HepG2 (cell line): ENCODE measurements around the gene THADA. TPM values are rescaled to one million over a fixed set of nuclear protein-coding genes. Genes with fewer than 3 reads are reported as not detected.

ENCODE experiments used
- ATAC-seq: fragments of 200-7000 bp; cut with Tn5 transposase; 3 replicates; pipeline ENCODE4 v1.9.1; 2020; ENCODE audit warnings: mild to moderate bottlenecking, moderate library complexity
- BruUV-seq: library from RNA; stranded (reverse); fragments of 400-500 nt; replicated peaks from 2 replicates; lab custom pipeline; 2021; lab: Mats Ljungman, UMichigan
- CTCF ChIA-PET: fragments of 300-600 bp; formaldehyde crosslinking; extraction: SDS; loops from one replicate; lab custom pipeline; 2021; ENCODE audit warnings: low total read pairs, inconsistent platforms, low intra/inter-chr PET ratio; lab: Yijun Ruan, JAX
- POLR2A ChIA-PET: fragments of 350-600 bp; sonication (Branson Sonifier 250); formaldehyde crosslinking; loops from one replicate; lab custom pipeline; 2020; ENCODE audit warnings: antibody characterized with exemption, inconsistent platforms; lab: Yijun Ruan, JAX
- DNase-seq: peaks from one replicate; pipeline ENCODE4 v3.0.0-alpha.2; 2015; ENCODE audit warnings: low spot score
- FAIRE-seq: peaks from 3 replicates; lab custom pipeline; 2011; peaks lifted over from hg19 to GRCh38; lab: Jason Lieb, UNC
- H2AFZ ChIP-seq: one replicate; pipeline ENCODE4 v1.6.1; 2011; ENCODE audit warnings: low read length, inconsistent platforms
- H3K27ac ChIP-seq: fragments of 300-600 bp; 3 replicates; pipeline ENCODE4 v1.8.0; 2011; ENCODE audit warnings: mixed run types, mild to moderate bottlenecking, mixed read lengths, low read length, inconsistent platforms; ENCODE audit not compliant: insufficient read depth; ENCODE audit errors: extremely low read length
- H3K27me3 ChIP-seq, 2 experiments: fragments of 200-600 bp in 1 of 2; 2 replicates in 1 of 2; 3 replicates in 1 of 2; pipeline versions ENCODE4 v1.6.0 to v1.8.0; 2011; ENCODE audit warnings: low read length in 2 of 2, mild to moderate bottlenecking in 2 of 2, moderate library complexity in 2 of 2, inconsistent platforms in 1 of 2; ENCODE audit not compliant: insufficient read depth in 2 of 2, control insufficient read depth in 1 of 2
- H3K36me3 ChIP-seq, 2 experiments: fragments of 200-600 bp in 1 of 2; replicated peaks in 1 of 2; 2 replicates in 1 of 2; 3 replicates in 1 of 2; pipeline versions ENCODE4 v1.5.1 to v1.8.0; 2011; ENCODE audit warnings: low read length in 2 of 2, inconsistent platforms in 1 of 2; ENCODE audit not compliant: insufficient read depth in 2 of 2, control insufficient read depth in 1 of 2
- H3K4me1 ChIP-seq: 2 replicates; pipeline ENCODE4 v1.5.1; 2012; ENCODE audit warnings: low read length, inconsistent platforms; ENCODE audit not compliant: insufficient read depth
- H3K4me2 ChIP-seq: 2 replicates; pipeline ENCODE4 v1.6.0; 2011; ENCODE audit warnings: low read depth, low read length, inconsistent platforms
- H3K4me3 ChIP-seq, 3 experiments: fragments of 200-600 bp in 1 of 3; sonication (generic), shearing (Covaris generic) in 1 of 3; replicated peaks in 1 of 3; 2 replicates each; pipeline ENCODE4 v1.5.1; 2011 to 2016; ENCODE audit warnings: low read length in 3 of 3, inconsistent platforms in 2 of 3, low read depth in 2 of 3, mild to moderate bottlenecking in 2 of 3, control low read depth in 1 of 3, mixed read lengths in 1 of 3; ENCODE audit not compliant: insufficient read depth in 1 of 3
- H3K79me2 ChIP-seq: one replicate; pipeline ENCODE4 v1.6.1; 2011; ENCODE audit warnings: low read length, inconsistent platforms; ENCODE audit not compliant: insufficient read depth
- H3K9ac ChIP-seq: 2 replicates; pipeline ENCODE4 v1.6.0; 2011; ENCODE audit warnings: mild to moderate bottlenecking, low read depth, low read length, inconsistent platforms; ENCODE audit not compliant: insufficient read depth
- H3K9me3 ChIP-seq: 2 replicates; pipeline ENCODE4 v1.5.1; 2012; ENCODE audit warnings: mild to moderate bottlenecking, low read length
- H4K20me1 ChIP-seq: 2 replicates; pipeline ENCODE4 v1.6.0; 2011; ENCODE audit warnings: inconsistent platforms, mild to moderate bottlenecking, low read length, moderate library complexity; ENCODE audit not compliant: insufficient read depth
- AKAP8 ChIP-seq: sonication (generic); formaldehyde crosslinking; IDR thresholded peaks from 2 replicates; pipeline ENCODE4 v1.5.1; 2020; ENCODE audit warnings: mild to moderate bottlenecking, missing genetic modification reagents
- ATF2 ChIP-seq: sonication (generic); formaldehyde crosslinking; IDR thresholded peaks from 2 replicates; pipeline ENCODE4 v1.4.0; 2020; ENCODE audit warnings: missing genetic modification reagents
- CAMTA2 ChIP-seq: sonication (generic); formaldehyde crosslinking; IDR thresholded peaks from 2 replicates; pipeline ENCODE4 v1.4.0; 2020; ENCODE audit warnings: mild to moderate bottlenecking, missing genetic modification reagents, borderline replicate concordance
- ELF1 ChIP-seq: sonication (generic); formaldehyde crosslinking; IDR thresholded peaks from 2 replicates; pipeline ENCODE4 v1.4.0; 2020; ENCODE audit warnings: missing genetic modification reagents
- ELF4 ChIP-seq: sonication (generic); formaldehyde crosslinking; IDR thresholded peaks from 2 replicates; pipeline ENCODE4 v1.5.0; 2020; ENCODE audit warnings: missing genetic modification reagents, mild to moderate bottlenecking, moderate library complexity, borderline replicate concordance
- KDM3A ChIP-seq: IDR thresholded peaks from 2 replicates; pipeline ENCODE4 v1.6.1; 2018; ENCODE audit warnings: low read depth, missing compliant biosample characterization
- KLF12 ChIP-seq: sonication (generic); formaldehyde crosslinking; IDR thresholded peaks from 2 replicates; pipeline ENCODE4 v1.4.0; 2020; ENCODE audit warnings: missing genetic modification reagents, borderline replicate concordance
- MTA1 ChIP-seq: sonication (generic); formaldehyde crosslinking; IDR thresholded peaks from 2 replicates; pipeline ENCODE4 v1.4.0; 2020; ENCODE audit warnings: missing genetic modification reagents, mild to moderate bottlenecking, borderline replicate concordance
- POGZ ChIP-seq: sonication (generic); formaldehyde crosslinking; IDR thresholded peaks from 2 replicates; pipeline ENCODE4 v1.4.0; 2020; ENCODE audit warnings: mild to moderate bottlenecking, missing genetic modification reagents
- POLR2AphosphoS5 ChIP-seq: IDR thresholded peaks from 2 replicates; pipeline ENCODE4 v1.6.1; 2012; ENCODE audit warnings: low read depth, low read length
- RFX1 ChIP-seq: fragments of 450-650 bp; IDR thresholded peaks from 2 replicates; pipeline ENCODE4 v1.6.1; 2017
- SIX4 ChIP-seq: sonication (generic); formaldehyde crosslinking; IDR thresholded peaks from 2 replicates; pipeline ENCODE4 v1.4.0; 2020; ENCODE audit warnings: missing genetic modification reagents
- SMARCE1 ChIP-seq: fragments of 450-650 bp; IDR thresholded peaks from 2 replicates; pipeline ENCODE4 v1.6.1; 2017; ENCODE audit warnings: borderline replicate concordance
- SNAPC5 ChIP-seq: sonication (generic); formaldehyde crosslinking; IDR thresholded peaks from 2 replicates; pipeline ENCODE4 v1.8.1; 2023; ENCODE audit warnings: mild to moderate bottlenecking, missing genetic modification reagents, borderline replicate concordance
- SYNCRIP ChIP-seq: fragments of 200-400 bp; formaldehyde crosslinking; IDR thresholded peaks from 2 replicates; pipeline ENCODE4 v1.6.1; 2018; ENCODE audit warnings: mild to moderate bottlenecking, low read depth, low read length; ENCODE audit not compliant: insufficient read depth
- ZBTB21 ChIP-seq: sonication (generic); formaldehyde crosslinking; IDR thresholded peaks from 2 replicates; pipeline ENCODE4 v1.4.0; 2020; ENCODE audit warnings: missing genetic modification reagents
- ZBTB43 ChIP-seq: sonication (generic); formaldehyde crosslinking; conservative IDR thresholded peaks from 2 replicates; pipeline ENCODE4 v1.4.0; 2020; ENCODE audit warnings: missing genetic modification reagents
- ZMAT3 ChIP-seq: sonication (generic); formaldehyde crosslinking; conservative IDR thresholded peaks from 2 replicates; pipeline ENCODE4 v1.7.0; 2021; ENCODE audit warnings: missing genetic modification reagents
- ZNF235 ChIP-seq: sonication (generic); formaldehyde crosslinking; IDR thresholded peaks from 2 replicates; pipeline ENCODE4 v1.8.1; 2023; ENCODE audit warnings: mild to moderate bottlenecking, missing genetic modification reagents, borderline replicate concordance
- ZNF275 ChIP-seq: sonication (generic); formaldehyde crosslinking; IDR thresholded peaks from 2 replicates; pipeline ENCODE4 v1.8.0; 2022; ENCODE audit warnings: missing genetic modification reagents, mild to moderate bottlenecking, inconsistent platforms, borderline replicate concordance
- ZNF660 ChIP-seq: sonication (generic); formaldehyde crosslinking; IDR thresholded peaks from 2 replicates; pipeline ENCODE4 v1.5.1; 2020; ENCODE audit warnings: mild to moderate bottlenecking, low read depth, missing genetic modification reagents, borderline replicate concordance
- WGBS: methylation state at CpG from one replicate; pipeline ENCODE4 v1.1.6; 2017; ENCODE audit warnings: low lambda C conversion rate; 5-methylcytosine and 5-hydroxymethylcytosine counted together
- in situ Hi-C: cut with HindIII; loops from 2 replicates; pipeline ENCODE4 v1.10.0; 2017; ENCODE audit warnings: low pct_unique_long_range_greater_than_20kb; ENCODE audit not compliant: extremely low pct_ligation_motif_present
- intact Hi-C: fragments of 100-400 bp; cut with micrococcal nuclease; formaldehyde crosslinking; loops from one replicate; pipeline ENCODE4 v1.10.0; 2022; ENCODE audit not compliant: unreplicated experiment
- polyA plus RNA-seq, 8 experiments: library from polyadenylated mRNA; depleted of rRNA in 3 of 8; stranded (reverse) in 7 of 8; unstranded in 1 of 8; fragments of >200 nt; fragmentation: Illumina TruSeq in 4 of 8; extraction: Trizol in 4 of 8; gene quantifications; 2 replicates each; pipeline versions ENCODE4 v1.2.1 to v1.2.3, GENCODE V29; 2011 to 2016; ENCODE audit warnings: low read depth in 4 of 8, missing spikeins in 1 of 8, mixed read lengths in 1 of 8; ENCODE audit not compliant: insufficient read depth in 1 of 8
- total RNA-seq, 5 experiments: library from RNA; depleted of rRNA; stranded (reverse); fragments of >200 nt; fragmentation: Illumina TruSeq; extraction: Trizol; gene quantifications; 2 replicates each; pipeline ENCODE4 v1.2.3, GENCODE V29; 2016; ENCODE audit warnings: low read depth in 1 of 5

The THADA gene
- total and polyA plus RNA-seq, 2 of the 13 experiments (the other 11 are each of a cell fraction or from before 2014, with no cell fraction given), result 12.7 to 21.7 TPM

- Histone ChIP-seq H3K9ac (peak overlapping the region; percentile 7; the same call in 1 of the 2 replicates), H3K79me2 (no peaks in the 10 kb centered on the region), H3K9me3 (no peaks in the 10 kb centered on the region), H3K27ac (peak overlapping the region; percentile 62), H3K4me2 (peak overlapping the region; percentile 52), H2AFZ (no peak overlapping the region), H4K20me1 (no peaks in the 10 kb centered on the region), H3K4me1 (peaks cover 99% of the 10 kb centered on the region), H3K27me3 (no peaks in the 10 kb centered on the region), H3K36me3 (no peaks in the 10 kb centered on the region; a peak in 1 of 5 replicates), H3K4me3 (no peak overlapping the region)
- BruUV-seq, result no TSS peak
- CTCF ChIA-PET, result interaction anchor here (1.7 kb wide), 1 partner anchor 28 kb away, joined by 14 read pairs; no protein-coding TSS in a partner anchor
- intact Hi-C loops (loop anchor here (2.0 to 10.0 kb wide), 3 partner anchors 29 to 141 kb away; no protein-coding TSS in a partner anchor), in situ Hi-C loops (no loop called here)
- WGBS, result 66% methylated on average over 6 of the region's 6 CpGs
- POLR2A ChIA-PET, result no interaction called here
- FAIRE-seq (peak; percentile 23), ATAC-seq (peak; percentile 95), DNase-seq (peak; percentile 91)
- no peak for TF ChIP-seq ZMAT3 (CRISPR knock-in tag)
- peak; percentile 86 for TF ChIP-seq ELF1 (CRISPR knock-in tag)
- TF ChIP-seq SYNCRIP, result no peak
- no peak for TF ChIP-seq POLR2AphosphoS5
- no peak for TF ChIP-seq MTA1 (CRISPR knock-in tag)
- peak; percentile 95 for TF ChIP-seq ELF4 (CRISPR knock-in tag)
- 0 out of 2 replicates have a peak, but pooled peaks have one; percentile 22 for TF ChIP-seq ZBTB43 (CRISPR knock-in tag)
- 0 out of 2 replicates have a peak, but pooled peaks have one; percentile 43 for TF ChIP-seq ATF2
- no peak for TF ChIP-seq SMARCE1
- TF ChIP-seq ZNF660 (CRISPR knock-in tag), result no peak
- no peak for TF ChIP-seq SIX4 (CRISPR knock-in tag)
- TF ChIP-seq KDM3A (CRISPR knock-in tag), result 0 out of 2 replicates have a peak, but pooled peaks have one; percentile 20
- peak; percentile 49; the same call in 1 of the 2 replicates for TF ChIP-seq POGZ (CRISPR knock-in tag)
- TF ChIP-seq AKAP8 (CRISPR knock-in tag), result no peak
- no peak for TF ChIP-seq ZNF235
- no peak for TF ChIP-seq ZNF275
- no peak for TF ChIP-seq KLF12 (CRISPR knock-in tag)
- TF ChIP-seq SNAPC5, result no peak
- TF ChIP-seq CAMTA2 (CRISPR knock-in tag), result no peak
- no peak for TF ChIP-seq RFX1
- TF ChIP-seq ZBTB21 (CRISPR knock-in tag), result no peak
These were observed 139.9 kb downstream of the THADA start for GRCh38 chr2:43455731-43456642.
